ENCODE data around the gene NOTCH1.

The NOTCH1 gene

GRCh38 chr9:136493567-136493971, 52.3 kb downstream of the NOTCH1 start:
- TF ChIP-seq CTCF (IDR thresholded peaks at IDR 0.05; ENCODE audit: unreplicated experiment in 3 of 3): no peak
- no peak overlapping the region for H3K4me3 Mint-ChIP-seq
- peak overlapping the region in 1 of 3 experiments; percentile 42 for H3K27ac Mint-ChIP-seq
- H3K9me3 Mint-ChIP-seq: no peaks in the 10 kb centered on the region
- H3K4me1 Mint-ChIP-seq: peaks cover 8% of the 10 kb centered on the region
- H3K27me3 Mint-ChIP-seq (ENCODE audit: low read depth): no peaks in the 10 kb centered on the region
- peaks cover 5% of the 10 kb centered on the region for H3K36me3 Mint-ChIP-seq (ENCODE audit: low read depth)

GRCh38 chr9:136492978-136493522, 52.8 kb downstream of the NOTCH1 start:
- Mint-ChIP-seq H3K27me3 (ENCODE audit: low read depth) (no peaks in the 10 kb centered on the region), H3K9me3 (no peaks in the 10 kb centered on the region), H3K36me3 (ENCODE audit: low read depth) (peaks cover 4% of the 10 kb centered on the region), H3K4me3 (no peak overlapping the region), H3K4me1 (peaks cover 8% of the 10 kb centered on the region), H3K27ac (peak overlapping the region in 2 of 3 experiments; percentile 42 to 52)
- no peak for TF ChIP-seq CTCF (IDR thresholded peaks at IDR 0.05; ENCODE audit: unreplicated experiment in 3 of 3)

GRCh38 chr9:136489731-136490130, 56.1 kb downstream of the NOTCH1 start:
- H3K4me1 Mint-ChIP-seq: peaks cover 8% of the 10 kb centered on the region
- H3K27me3 Mint-ChIP-seq (ENCODE audit: low read depth): no peaks in the 10 kb centered on the region
- no peaks in the 10 kb centered on the region for H3K36me3 Mint-ChIP-seq (ENCODE audit: low read depth)
- H3K27ac Mint-ChIP-seq: no peak overlapping the region
- no peak overlapping the region for H3K4me3 Mint-ChIP-seq
- H3K9me3 Mint-ChIP-seq: no peaks in the 10 kb centered on the region
- no peak for TF ChIP-seq CTCF (IDR thresholded peaks at IDR 0.05; ENCODE audit: unreplicated experiment in 3 of 3)

GRCh38 chr9:136488247-136489214, 57.3 kb downstream of the NOTCH1 start:
- Mint-ChIP-seq H3K27me3 (ENCODE audit: low read depth) (no peaks in the 10 kb centered on the region), H3K4me3 (no peak overlapping the region), H3K27ac (no peak overlapping the region), H3K4me1 (peaks cover 5% of the 10 kb centered on the region), H3K9me3 (no peaks in the 10 kb centered on the region), H3K36me3 (ENCODE audit: low read depth) (no peaks in the 10 kb centered on the region)
- peak; percentile 99 to 100 (median 99) for TF ChIP-seq CTCF (IDR thresholded peaks at IDR 0.05; ENCODE audit: unreplicated experiment in 3 of 3)

- H3K36me3 Mint-ChIP-seq (ENCODE audit: low read depth): no peaks in the 10 kb centered on the region
- H3K4me1 Mint-ChIP-seq: peaks cover 2% of the 10 kb centered on the region
- no peak overlapping the region for H3K27ac Mint-ChIP-seq
Observed at GRCh38 chr9:136487672-136488071, 58.2 kb downstream of the NOTCH1 start.

More at GRCh38 chr9:136487672-136488071, 58.2 kb downstream of the NOTCH1 start:
- no peaks in the 10 kb centered on the region for H3K9me3 Mint-ChIP-seq
- no peak overlapping the region for H3K4me3 Mint-ChIP-seq
- H3K27me3 Mint-ChIP-seq (ENCODE audit: low read depth): no peaks in the 10 kb centered on the region
- TF ChIP-seq CTCF (IDR thresholded peaks at IDR 0.05; ENCODE audit: unreplicated experiment in 3 of 3): no peak

Data from nephron (organoid).